ENCODE measurements around the gene SPATA16.
"Not testable (repeated sequence)": the region's sequence is repeated elsewhere in the genome, so short reads cannot be mapped to it uniquely, and the experiment has no call there.

Gene SPATA16

GRCh38 chr3:173140986-173141385 lies at the start of gene SPATA16:
SPATA16 (minus strand) TSS chr3:173141235; CDS start chr3:173117731, 23,504 bp downstream.
- DNase-seq = no peak

- DNase-seq = not testable (repeated sequence)
These were observed 42.0 kb upstream of the SPATA16 start for GRCh38 chr3:173183022-173183421.

GRCh38 chr3:173173652-173174051 lies 32.6 kb upstream of the SPATA16 start:
- no peak for DNase-seq

- DNase-seq = not testable (repeated sequence)
These were observed 18.1 kb upstream of the SPATA16 start for GRCh38 chr3:173159139-173159538.

- DNase-seq = not testable (repeated sequence)
These were observed 15.5 kb upstream of the SPATA16 start for GRCh38 chr3:173156533-173156932.

GRCh38 chr3:173153631-173154030 lies 12.6 kb upstream of the SPATA16 start:
- no peak for DNase-seq

GRCh38 chr3:173139420-173139819 lies 1.6 kb downstream of the SPATA16 start:
- DNase-seq = no peak

- DNase-seq = no peak
These were observed 3.0 kb downstream of the SPATA16 start for GRCh38 chr3:173138026-173138425.

GRCh38 chr3:173135059-173135458 lies 6.0 kb downstream of the SPATA16 start:
- DNase-seq = no peak

- DNase-seq = no peak
These were observed 12.4 kb downstream of the SPATA16 start for GRCh38 chr3:173128633-173129032.

GRCh38 chr3:173111321-173111720 lies 29.7 kb downstream of the SPATA16 start:
- no peak for DNase-seq

- no peak for DNase-seq
These were observed 31.9 kb downstream of the SPATA16 start for GRCh38 chr3:173109143-173109542.

GRCh38 chr3:173103469-173103868 lies 37.6 kb downstream of the SPATA16 start:
- no peak for DNase-seq

- DNase-seq = no peak
These were observed 42.1 kb downstream of the SPATA16 start for GRCh38 chr3:173098959-173099358.

GRCh38 chr3:173096994-173097785 lies 43.8 kb downstream of the SPATA16 start:
- no peak for DNase-seq

- DNase-seq = no peak
These were observed 44.9 kb downstream of the SPATA16 start for GRCh38 chr3:173096140-173096539.

- no peak for DNase-seq
These were observed 49.0 kb downstream of the SPATA16 start for GRCh38 chr3:173092038-173092437.

- no peak for DNase-seq
These were observed 50.5 kb downstream of the SPATA16 start for GRCh38 chr3:173090492-173090891.

GRCh38 chr3:173089283-173089682 lies 51.8 kb downstream of the SPATA16 start:
- no peak for DNase-seq

- DNase-seq = no peak
These were observed 62.5 kb downstream of the SPATA16 start for GRCh38 chr3:173078525-173078924.

GRCh38 chr3:173066044-173067004 lies 74.7 kb downstream of the SPATA16 start:
- no peak for DNase-seq

GRCh38 chr3:173065543-173065981 lies 75.5 kb downstream of the SPATA16 start:
- DNase-seq = no peak

GRCh38 chr3:173064631-173065030 lies 76.4 kb downstream of the SPATA16 start:
- DNase-seq = no peak

- DNase-seq = no peak
These were observed 82.8 kb downstream of the SPATA16 start for GRCh38 chr3:173058229-173058628.
